OCI-LY1 (cell line): Measurements from ENCODE around the gene RERE.

Experiments used
- CTCF ChIP-seq: fragments of 200-600 bp; sonication (generic), shearing (Covaris generic); IDR thresholded peaks from 2 replicates; pipeline ENCODE4 v1.5.1; 2017; ENCODE audit warnings: mild to moderate bottlenecking, antibody characterized with exemption, low read length, moderate library complexity, mixed read lengths
- EZH2 ChIP-seq: fragments of 200-600 bp; sonication (generic), shearing (Covaris generic); IDR thresholded peaks from 2 replicates; pipeline ENCODE4 v1.8.0; 2017; ENCODE audit warnings: borderline replicate concordance, mixed run types, mild to moderate bottlenecking, antibody characterized with exemption, low read length, moderate library complexity, mixed read lengths

GRCh38 chr1:8378981-8379470 lies 438.4 kb downstream of the RERE start:
- no peak for TF ChIP-seq CTCF
- TF ChIP-seq EZH2: no peak
